ENCODE results near the gene PRKCE. TPM values are rescaled to one million over a fixed set of nuclear protein-coding genes. Genes with fewer than 3 reads are reported as not detected.

Gene PRKCE
- total and polyA plus RNA-seq, 2 donors (not counting 1 experiment from before 2014, with no cell fraction given): 14.1 to 19.0 TPM

DNA sequence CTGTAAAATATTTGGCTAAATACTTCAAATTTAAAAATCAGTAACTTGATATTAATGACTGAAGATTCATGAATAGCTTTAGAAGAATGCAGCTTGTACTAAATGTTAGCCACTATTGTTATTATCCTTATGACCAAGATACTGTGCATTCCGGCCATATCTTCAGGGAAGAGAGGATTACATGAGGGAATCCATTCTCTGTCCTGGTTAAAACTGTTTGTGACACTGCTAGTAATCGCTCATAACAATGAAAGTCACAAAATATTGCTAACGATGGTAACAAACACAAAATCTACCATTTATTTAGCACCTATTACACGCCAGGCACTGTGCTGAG lies 217.7 kb downstream of the PRKCE start:
- no peak overlapping the region for H3K4me2 ChIP-seq (ENCODE audit: extremely low read depth, insufficient read depth, low read length)
- H2AFZ ChIP-seq (ENCODE audit: low read length): no peak overlapping the region
- no peak overlapping the region for H3K9ac ChIP-seq (ENCODE audit: insufficient read depth, low read length)
- H3K9me3 ChIP-seq (ENCODE audit: control insufficient read depth, insufficient read depth, low read depth, low read length): no peaks in the 10 kb centered on the region
- no peaks in the 10 kb centered on the region for H3K36me3 ChIP-seq (ENCODE audit: control insufficient read depth, insufficient read depth, low read length)
- no peak overlapping the region for H3K4me3 ChIP-seq (replicated peaks in 1 of 4; ENCODE audit: control extremely low read depth in 1 of 4, insufficient read depth in 1 of 4, low read depth in 3 of 4, low read length in 4 of 4)
- H3K27me3 ChIP-seq (ENCODE audit: control insufficient read depth, insufficient read depth, low read length): no peaks in the 10 kb centered on the region
- TF ChIP-seq, protein P1, sequence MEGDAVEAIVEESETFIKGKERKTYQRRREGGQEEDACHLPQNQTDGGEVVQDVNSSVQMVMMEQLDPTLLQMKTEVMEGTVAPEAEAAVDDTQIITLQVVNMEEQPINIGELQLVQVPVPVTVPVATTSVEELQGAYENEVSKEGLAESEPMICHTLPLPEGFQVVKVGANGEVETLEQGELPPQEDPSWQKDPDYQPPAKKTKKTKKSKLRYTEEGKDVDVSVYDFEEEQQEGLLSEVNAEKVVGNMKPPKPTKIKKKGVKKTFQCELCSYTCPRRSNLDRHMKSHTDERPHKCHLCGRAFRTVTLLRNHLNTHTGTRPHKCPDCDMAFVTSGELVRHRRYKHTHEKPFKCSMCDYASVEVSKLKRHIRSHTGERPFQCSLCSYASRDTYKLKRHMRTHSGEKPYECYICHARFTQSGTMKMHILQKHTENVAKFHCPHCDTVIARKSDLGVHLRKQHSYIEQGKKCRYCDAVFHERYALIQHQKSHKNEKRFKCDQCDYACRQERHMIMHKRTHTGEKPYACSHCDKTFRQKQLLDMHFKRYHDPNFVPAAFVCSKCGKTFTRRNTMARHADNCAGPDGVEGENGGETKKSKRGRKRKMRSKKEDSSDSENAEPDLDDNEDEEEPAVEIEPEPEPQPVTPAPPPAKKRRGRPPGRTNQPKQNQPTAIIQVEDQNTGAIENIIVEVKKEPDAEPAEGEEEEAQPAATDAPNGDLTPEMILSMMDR (conservative IDR thresholded peaks at IDR 0.05 in 1 of 2, IDR thresholded peaks at IDR 0.05 in 1 of 2; ENCODE audit: low read depth in 1 of 2, low read length in 2 of 2): no peak
- TF ChIP-seq EZH2 (IDR thresholded peaks at IDR 0.05; ENCODE audit: low read length, missing control alignments): no peak
- no peak overlapping the region for H3K27ac ChIP-seq (ENCODE audit: insufficient read depth, low read length)
- H3K79me2 ChIP-seq (ENCODE audit: control insufficient read depth, insufficient read depth, low read length): no peaks in the 10 kb centered on the region
- peaks cover 5% of the 10 kb centered on the region for H3K4me1 ChIP-seq (ENCODE audit: control insufficient read depth, extremely low read depth, insufficient read depth, low read length)
- DNase-seq (ENCODE audit: low read depth in 2 of 2): peak in 1 of 2 donors; percentile 71
- no peaks in the 10 kb centered on the region for H4K20me1 ChIP-seq (ENCODE audit: control insufficient read depth, extremely low read depth, insufficient read depth, low read length)

DNA sequence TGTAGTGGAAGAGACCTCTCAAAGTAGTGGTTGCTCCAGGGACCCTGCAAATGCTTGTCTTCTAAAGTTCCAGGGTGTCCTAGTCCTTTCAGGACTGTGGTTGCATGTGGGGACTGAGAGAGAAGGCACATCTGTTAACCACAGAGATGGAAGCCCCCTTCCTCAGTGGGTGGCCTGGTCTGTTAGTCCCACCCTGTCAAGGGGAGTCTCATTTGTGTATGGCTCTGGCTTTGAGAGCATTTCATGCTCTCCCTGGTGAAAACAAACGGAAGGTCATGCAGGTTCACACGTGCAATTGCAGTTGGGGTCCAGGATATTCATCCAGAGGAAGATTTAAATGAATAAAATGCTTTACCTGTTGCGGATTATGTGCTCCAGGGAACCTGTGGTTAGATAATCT lies 219.6 kb downstream of the PRKCE start:
- Histone ChIP-seq H4K20me1 (ENCODE audit: control insufficient read depth, extremely low read depth, insufficient read depth, low read length) (no peaks in the 10 kb centered on the region), H3K9ac (ENCODE audit: insufficient read depth, low read length) (no peak overlapping the region), H3K4me3 (replicated peaks in 1 of 4; ENCODE audit: control extremely low read depth in 1 of 4, insufficient read depth in 1 of 4, low read depth in 3 of 4, low read length in 4 of 4) (no peak overlapping the region), H2AFZ (ENCODE audit: low read length) (no peak overlapping the region), H3K4me2 (ENCODE audit: extremely low read depth, insufficient read depth, low read length) (no peak overlapping the region), H3K4me1 (ENCODE audit: control insufficient read depth, extremely low read depth, insufficient read depth, low read length) (peaks cover 5% of the 10 kb centered on the region), H3K27me3 (ENCODE audit: control insufficient read depth, insufficient read depth, low read length) (no peaks in the 10 kb centered on the region), H3K9me3 (ENCODE audit: control insufficient read depth, insufficient read depth, low read depth, low read length) (no peaks in the 10 kb centered on the region), H3K36me3 (ENCODE audit: control insufficient read depth, insufficient read depth, low read length) (no peaks in the 10 kb centered on the region), H3K27ac (ENCODE audit: insufficient read depth, low read length) (no peak overlapping the region), H3K79me2 (ENCODE audit: control insufficient read depth, insufficient read depth, low read length) (no peaks in the 10 kb centered on the region)
- TF ChIP-seq, protein P1 (conservative IDR thresholded peaks at IDR 0.05 in 1 of 2, IDR thresholded peaks at IDR 0.05 in 1 of 2; ENCODE audit: low read depth in 1 of 2, low read length in 2 of 2): no peak
- no peak for TF ChIP-seq EZH2 (IDR thresholded peaks at IDR 0.05; ENCODE audit: low read length, missing control alignments)
- DNase-seq (ENCODE audit: low read depth in 2 of 2): no peak

- H2AFZ ChIP-seq (ENCODE audit: low read length): no peak overlapping the region
- H3K36me3 ChIP-seq (ENCODE audit: control insufficient read depth, insufficient read depth, low read length): no peaks in the 10 kb centered on the region
- H3K27ac ChIP-seq (ENCODE audit: insufficient read depth, low read length): no peak overlapping the region
- DNase-seq (ENCODE audit: low read depth in 2 of 2): no peak
- no peak overlapping the region for H3K9ac ChIP-seq (ENCODE audit: insufficient read depth, low read length)
- no peak overlapping the region for H3K4me2 ChIP-seq (ENCODE audit: extremely low read depth, insufficient read depth, low read length)
- no peak overlapping the region for H3K4me3 ChIP-seq (replicated peaks in 1 of 4; ENCODE audit: control extremely low read depth in 1 of 4, insufficient read depth in 1 of 4, low read depth in 3 of 4, low read length in 4 of 4)
- TF ChIP-seq, protein P1 (conservative IDR thresholded peaks at IDR 0.05 in 1 of 2, IDR thresholded peaks at IDR 0.05 in 1 of 2; ENCODE audit: low read depth in 1 of 2, low read length in 2 of 2): no peak
- no peak for TF ChIP-seq EZH2 (IDR thresholded peaks at IDR 0.05; ENCODE audit: low read length, missing control alignments)
- peaks cover 5% of the 10 kb centered on the region for H3K4me1 ChIP-seq (ENCODE audit: control insufficient read depth, extremely low read depth, insufficient read depth, low read length)
- H4K20me1 ChIP-seq (ENCODE audit: control insufficient read depth, extremely low read depth, insufficient read depth, low read length): no peaks in the 10 kb centered on the region
- no peaks in the 10 kb centered on the region for H3K79me2 ChIP-seq (ENCODE audit: control insufficient read depth, insufficient read depth, low read length)
- H3K9me3 ChIP-seq (ENCODE audit: control insufficient read depth, insufficient read depth, low read depth, low read length): no peaks in the 10 kb centered on the region
- H3K27me3 ChIP-seq (ENCODE audit: control insufficient read depth, insufficient read depth, low read length): no peaks in the 10 kb centered on the region
Observed at GRCh38 chr2:45871541-45871940, 220.1 kb downstream of the PRKCE start.

Measured in fibroblast of lung (primary cell).